ENCODE measurements around the gene SLC24A3.

Gene SLC24A3

DNA sequence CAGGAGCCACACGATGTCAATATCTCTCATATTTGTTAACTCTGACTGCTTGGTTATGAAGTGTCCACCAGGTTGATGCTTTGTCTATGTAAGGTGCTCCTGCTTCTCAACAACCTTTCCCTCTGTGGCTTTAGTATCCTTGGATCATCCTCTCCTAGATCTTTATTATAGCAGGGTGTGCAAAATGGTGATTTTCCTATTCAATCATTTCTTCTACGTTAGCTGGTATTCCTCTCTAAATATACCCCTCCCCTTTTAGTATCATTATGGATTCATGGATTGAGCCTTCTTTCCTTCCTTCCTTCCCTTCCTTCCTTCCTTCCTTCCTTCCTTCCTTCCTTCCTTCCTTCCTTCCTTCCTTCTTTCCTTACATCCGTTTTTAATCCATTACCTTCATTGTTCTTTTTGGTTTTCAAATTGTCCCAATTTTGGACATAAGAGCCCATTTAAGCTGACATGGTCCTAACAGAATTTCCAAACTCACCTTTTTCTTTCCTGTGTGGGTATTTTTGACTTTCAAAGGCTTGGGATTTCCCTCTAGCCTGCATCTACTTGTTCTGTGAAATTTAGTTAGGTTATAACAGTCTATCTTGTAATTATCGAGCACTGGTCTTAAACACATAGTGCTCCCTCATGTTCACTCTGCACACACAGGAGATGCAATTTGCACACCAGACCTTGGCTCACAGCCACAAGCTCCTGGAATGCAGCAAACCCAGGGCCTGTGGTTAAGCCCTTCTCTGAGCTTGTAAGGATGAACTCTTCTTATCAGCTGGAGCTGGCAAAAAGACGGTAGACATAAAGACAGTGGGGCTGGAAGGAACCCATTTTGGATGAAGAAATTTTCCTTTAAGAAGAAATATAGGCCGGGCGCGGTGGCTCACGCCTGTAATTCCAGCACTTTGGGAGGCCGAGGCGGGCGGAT lies 109.9 kb downstream of the SLC24A3 start:
- no peak for DNase-seq (ENCODE audit: low read depth)
- TF ChIP-seq, protein P1, sequence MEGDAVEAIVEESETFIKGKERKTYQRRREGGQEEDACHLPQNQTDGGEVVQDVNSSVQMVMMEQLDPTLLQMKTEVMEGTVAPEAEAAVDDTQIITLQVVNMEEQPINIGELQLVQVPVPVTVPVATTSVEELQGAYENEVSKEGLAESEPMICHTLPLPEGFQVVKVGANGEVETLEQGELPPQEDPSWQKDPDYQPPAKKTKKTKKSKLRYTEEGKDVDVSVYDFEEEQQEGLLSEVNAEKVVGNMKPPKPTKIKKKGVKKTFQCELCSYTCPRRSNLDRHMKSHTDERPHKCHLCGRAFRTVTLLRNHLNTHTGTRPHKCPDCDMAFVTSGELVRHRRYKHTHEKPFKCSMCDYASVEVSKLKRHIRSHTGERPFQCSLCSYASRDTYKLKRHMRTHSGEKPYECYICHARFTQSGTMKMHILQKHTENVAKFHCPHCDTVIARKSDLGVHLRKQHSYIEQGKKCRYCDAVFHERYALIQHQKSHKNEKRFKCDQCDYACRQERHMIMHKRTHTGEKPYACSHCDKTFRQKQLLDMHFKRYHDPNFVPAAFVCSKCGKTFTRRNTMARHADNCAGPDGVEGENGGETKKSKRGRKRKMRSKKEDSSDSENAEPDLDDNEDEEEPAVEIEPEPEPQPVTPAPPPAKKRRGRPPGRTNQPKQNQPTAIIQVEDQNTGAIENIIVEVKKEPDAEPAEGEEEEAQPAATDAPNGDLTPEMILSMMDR (conservative IDR thresholded peaks at IDR 0.05; ENCODE audit: low read length): no peak

DNA sequence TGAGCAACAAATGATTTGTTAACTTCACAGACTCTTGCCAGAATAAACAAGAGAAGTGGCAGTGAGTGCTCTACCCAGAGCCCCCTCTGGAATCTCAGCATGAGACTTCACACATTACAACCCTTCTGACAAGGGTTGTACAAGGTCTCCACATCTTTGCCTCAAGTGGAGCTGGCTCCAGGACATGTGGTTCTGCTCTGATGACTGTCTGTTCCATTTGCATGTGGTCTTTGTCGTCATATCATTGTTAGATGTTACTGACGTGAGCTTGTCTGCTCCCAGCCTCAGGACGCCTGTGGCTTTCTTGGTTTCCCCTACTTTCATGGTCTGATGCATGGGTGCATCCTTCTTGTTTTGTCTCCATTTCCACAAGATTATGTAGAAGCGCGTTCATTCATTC lies 115.0 kb downstream of the SLC24A3 start:
- no peak overlapping the region for H3K4me3 ChIP-seq (ENCODE audit: low read length)
- TF ChIP-seq, protein P1 (conservative IDR thresholded peaks at IDR 0.05; ENCODE audit: low read length): no peak
- DNase-seq (ENCODE audit: low read depth): no peak

More for the DNA sequence above, 109.9 kb downstream of the SLC24A3 start:
- no peak overlapping the region for H3K4me3 ChIP-seq (ENCODE audit: low read length)

DNA sequence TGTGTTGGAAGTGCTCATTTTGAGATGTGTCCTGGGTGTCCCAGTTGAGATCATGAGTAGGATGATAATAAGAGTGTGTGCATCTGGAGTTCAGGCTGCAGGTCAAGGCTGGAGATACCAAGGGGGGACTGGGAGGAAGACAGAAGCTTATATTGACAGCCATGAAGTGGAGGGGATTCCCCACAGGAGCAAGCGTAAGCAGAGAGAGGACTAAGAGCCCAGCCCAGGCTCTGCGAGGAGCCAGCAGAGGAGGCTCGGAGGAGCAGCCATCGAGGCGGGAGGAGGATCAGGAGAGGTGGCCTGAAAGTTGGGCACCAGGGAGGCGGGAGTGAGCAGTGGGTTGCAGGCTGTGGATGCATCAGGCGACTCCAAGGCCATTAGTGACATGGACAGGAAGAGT lies 116.2 kb downstream of the SLC24A3 start:
- H3K4me3 ChIP-seq (ENCODE audit: low read length): no peak overlapping the region
- TF ChIP-seq, protein P1 (conservative IDR thresholded peaks at IDR 0.05; ENCODE audit: low read length): no peak
- DNase-seq (ENCODE audit: low read depth): no peak

DNA sequence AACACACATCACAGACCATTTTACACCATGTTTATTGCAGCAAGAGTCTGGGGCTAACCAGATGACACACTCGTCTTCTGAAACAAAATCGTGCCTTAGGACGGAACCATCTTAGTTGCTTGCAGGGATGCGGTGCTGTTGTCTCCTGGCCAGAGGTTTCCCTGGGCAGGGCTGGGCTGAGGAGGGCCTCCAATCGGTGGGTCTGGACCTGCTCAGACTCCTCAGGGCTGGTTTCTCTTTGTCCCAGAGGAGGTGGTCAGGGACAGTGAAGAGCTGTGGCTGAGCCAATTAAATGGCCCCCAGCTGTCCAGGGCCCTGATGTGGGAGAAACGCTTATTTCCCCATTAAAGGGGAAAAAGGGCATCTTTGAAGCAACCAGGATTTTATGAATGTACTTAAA lies 117.6 kb downstream of the SLC24A3 start:
- TF ChIP-seq, protein P1 (conservative IDR thresholded peaks at IDR 0.05; ENCODE audit: low read length): no peak
- no peak overlapping the region for H3K4me3 ChIP-seq (ENCODE audit: low read length)

DNA sequence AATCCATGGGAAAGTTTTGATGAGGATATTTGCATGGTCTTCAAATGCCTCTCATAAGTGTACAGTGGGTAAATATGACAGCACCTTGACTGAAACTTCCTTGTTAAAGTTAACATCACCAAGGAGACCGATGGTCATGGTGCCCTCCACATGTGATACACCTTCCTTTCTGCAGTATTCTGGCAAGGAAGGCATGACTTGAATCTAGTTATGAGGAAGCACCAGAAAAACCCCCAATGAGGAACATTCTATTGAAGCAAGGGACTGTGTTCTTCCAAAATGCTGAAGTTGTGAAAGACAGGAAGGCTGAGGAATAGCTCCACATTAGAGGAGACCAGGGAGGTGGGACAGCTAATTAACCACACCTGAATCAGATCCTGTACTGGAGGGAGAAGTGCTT lies 118.3 kb downstream of the SLC24A3 start:
- H3K4me3 ChIP-seq (ENCODE audit: low read length): no peak overlapping the region
- no peak for DNase-seq (ENCODE audit: low read depth)
- TF ChIP-seq, protein P1 (conservative IDR thresholded peaks at IDR 0.05; ENCODE audit: low read length): no peak

More for the DNA sequence above, 117.6 kb downstream of the SLC24A3 start:
- no peak for DNase-seq (ENCODE audit: low read depth)

DNA sequence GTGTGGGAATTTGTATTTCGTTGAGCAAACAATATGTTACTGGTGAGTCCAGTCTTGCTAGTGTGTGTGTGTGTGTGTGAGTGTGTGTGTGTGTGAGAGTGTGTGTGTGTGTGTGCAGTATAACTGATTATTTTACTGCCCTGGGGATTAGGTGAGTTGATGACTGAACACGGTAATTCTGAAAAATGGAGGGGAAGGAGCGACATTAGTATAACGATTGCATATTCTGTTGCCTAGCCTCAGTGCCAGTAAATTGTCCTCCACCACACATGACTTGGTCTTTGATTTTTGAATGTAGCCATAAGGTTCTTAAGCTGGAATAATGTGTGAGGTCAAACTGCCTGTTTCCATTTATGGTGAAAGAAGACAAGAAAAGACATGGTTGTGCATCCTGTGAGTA lies 121.1 kb downstream of the SLC24A3 start:
- no peak for DNase-seq (ENCODE audit: low read depth)
- TF ChIP-seq, protein P1 (conservative IDR thresholded peaks at IDR 0.05; ENCODE audit: low read length): no peak
- H3K4me3 ChIP-seq (ENCODE audit: low read length): no peak overlapping the region

DNA sequence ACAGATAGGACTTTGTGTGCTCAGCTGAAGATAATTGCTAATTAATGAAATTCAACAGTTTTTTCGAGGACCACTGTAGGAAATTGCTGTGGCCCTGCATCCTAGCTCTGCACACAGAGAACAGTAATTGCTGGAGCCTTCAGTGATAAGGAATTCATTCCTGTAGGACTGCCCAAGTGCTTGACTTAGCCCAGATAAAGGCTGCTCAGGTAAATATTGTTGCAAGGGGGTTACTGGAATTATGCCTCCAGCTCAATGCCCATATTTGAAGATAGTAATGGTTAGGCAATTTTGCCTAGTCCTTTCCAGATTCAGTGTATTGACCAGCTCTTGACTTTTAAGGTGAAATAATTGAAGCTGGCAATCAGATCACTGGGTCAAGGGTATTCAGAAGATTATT lies 122.9 kb downstream of the SLC24A3 start:
- H3K4me3 ChIP-seq (ENCODE audit: low read length): no peak overlapping the region

More for the DNA sequence above, 122.9 kb downstream of the SLC24A3 start:
- no peak for DNase-seq (ENCODE audit: low read depth)
- TF ChIP-seq, protein P1 (conservative IDR thresholded peaks at IDR 0.05; ENCODE audit: low read length): no peak

Data from AG10803 (cell line).